ENCODE data around the gene TRIAP1.

TRIAP1 gene

DNA sequence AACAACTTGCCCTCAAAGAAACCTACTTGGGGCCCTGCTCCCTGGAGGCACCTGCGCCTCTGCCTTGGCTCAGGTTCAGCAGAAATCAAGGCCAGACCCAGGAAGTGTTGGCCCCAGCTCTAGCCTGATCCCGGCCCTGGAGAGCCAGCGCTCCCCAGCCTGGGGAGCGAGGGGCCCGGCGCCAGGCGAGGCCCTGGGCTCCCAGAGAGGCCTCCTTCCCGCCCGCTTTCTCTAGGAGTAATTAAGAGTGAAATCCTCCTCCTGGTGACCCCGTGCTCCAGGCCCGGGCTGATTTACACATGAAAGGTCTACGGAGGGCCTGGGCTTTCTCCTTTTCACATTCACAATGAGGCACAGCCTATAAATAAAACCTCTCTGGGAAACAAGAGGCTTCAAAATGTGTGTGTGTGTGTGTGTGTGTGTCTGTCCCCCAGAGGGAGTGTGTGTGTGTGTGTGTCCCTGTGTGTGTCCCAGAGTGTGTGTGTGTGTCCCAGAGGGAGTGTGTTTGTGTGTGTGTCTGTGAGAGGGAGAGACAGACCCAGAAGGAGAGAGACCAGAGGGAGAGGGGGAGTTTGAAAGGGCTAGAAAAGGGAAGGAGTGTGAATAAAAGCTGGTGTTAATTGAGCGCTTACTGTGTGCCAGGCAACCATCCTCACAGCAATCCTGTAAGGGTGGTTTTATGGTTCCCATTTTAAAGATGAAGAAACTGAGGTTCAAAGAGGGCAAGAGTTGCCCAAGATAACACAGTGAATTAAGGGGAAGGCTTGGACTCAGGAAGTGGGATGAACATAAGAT lies 32.1 kb downstream of the TRIAP1 start:
- no peaks in the 10 kb centered on the region for H3F3A ChIP-seq (ENCODE audit: insufficient read depth, low read length)
- no peaks in the 10 kb centered on the region for H3K27me3 ChIP-seq (ENCODE audit: insufficient read depth, low read length)
- H3K4me1 ChIP-seq (ENCODE audit: insufficient read depth, low read length, severe bottlenecking) = no peaks in the 10 kb centered on the region
- no peak overlapping the region for H3K9ac ChIP-seq (ENCODE audit: low read length)
- no peaks in the 10 kb centered on the region for H3K9me2 ChIP-seq (ENCODE audit: low read depth, low read length)
- no peak for TF ChIP-seq EZH2 (IDR thresholded peaks at IDR 0.05; ENCODE audit: borderline replicate concordance, low read length)
- TF ChIP-seq CTCF (IDR thresholded peaks at IDR 0.05; ENCODE audit: low read length) = no peak
- no peaks in the 10 kb centered on the region for H4K20me1 ChIP-seq (ENCODE audit: insufficient read depth, low read length)
- H3K4me3 ChIP-seq (ENCODE audit: low read depth, low read length, poor library complexity, severe bottlenecking) = no peak overlapping the region
- no peak overlapping the region for H3K27ac ChIP-seq (ENCODE audit: low read depth, low read length, poor library complexity, severe bottlenecking)
- no peak overlapping the region for H3K4me2 ChIP-seq (ENCODE audit: low read length)
- H3K79me2 ChIP-seq (ENCODE audit: insufficient read depth, low read length) = no peaks in the 10 kb centered on the region
- H3K9me3 ChIP-seq (ENCODE audit: low read length) = no peaks in the 10 kb centered on the region
- H2AFZ ChIP-seq (ENCODE audit: low read length) = no peak overlapping the region
- no peaks in the 10 kb centered on the region for H3K36me3 ChIP-seq (ENCODE audit: insufficient read depth, low read length)

DNA sequence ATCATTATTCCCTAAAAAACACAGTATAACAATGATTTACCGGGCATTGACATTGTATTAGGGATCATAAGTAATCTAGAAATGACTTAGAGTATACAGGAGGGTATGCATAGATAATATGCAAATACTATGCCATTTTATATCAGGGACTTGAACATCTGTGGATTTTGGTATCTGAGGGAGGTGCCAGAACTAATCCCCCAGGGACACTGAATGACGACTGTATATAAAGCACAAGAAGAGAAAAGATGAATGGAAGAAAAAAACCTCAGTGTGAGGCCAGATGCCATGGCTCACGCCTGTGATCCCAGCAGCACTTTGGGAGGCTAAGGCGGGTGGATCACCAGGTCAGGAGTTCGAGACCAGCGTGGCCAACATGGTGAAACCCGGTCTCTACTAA lies 33.8 kb downstream of the TRIAP1 start:
- H3K79me2 ChIP-seq (ENCODE audit: insufficient read depth, low read length) = no peaks in the 10 kb centered on the region

DNA sequence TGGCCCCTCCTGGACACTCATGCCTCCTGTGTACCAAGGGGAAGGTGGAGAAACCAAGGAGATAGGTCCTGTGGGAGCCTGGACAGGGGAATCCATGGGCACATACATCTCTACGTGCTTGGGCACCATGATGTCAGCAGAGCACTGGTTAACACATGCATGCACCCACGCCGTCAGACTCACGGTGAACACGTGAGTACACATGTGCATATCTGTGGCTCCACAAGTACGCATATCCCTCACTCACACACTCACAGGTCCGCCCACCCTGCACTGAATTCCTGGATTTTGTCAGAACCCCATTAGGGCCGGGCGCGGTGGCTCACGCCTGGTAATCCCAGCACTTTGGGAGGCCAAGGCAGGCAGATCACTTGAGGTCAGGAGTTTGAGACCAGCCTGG lies 37.4 kb downstream of the TRIAP1 start:
- Histone ChIP-seq H3K9ac (ENCODE audit: low read length) (no peak overlapping the region), H3K4me1 (ENCODE audit: insufficient read depth, low read length, severe bottlenecking) (no peaks in the 10 kb centered on the region), H3K9me3 (ENCODE audit: low read length) (no peaks in the 10 kb centered on the region), H3K27ac (ENCODE audit: low read depth, low read length, poor library complexity, severe bottlenecking) (no peak overlapping the region), H3K79me2 (ENCODE audit: insufficient read depth, low read length) (no peaks in the 10 kb centered on the region), H3K36me3 (ENCODE audit: insufficient read depth, low read length) (no peaks in the 10 kb centered on the region), H3K4me3 (ENCODE audit: low read depth, low read length, poor library complexity, severe bottlenecking) (no peak overlapping the region), H4K20me1 (ENCODE audit: insufficient read depth, low read length) (no peaks in the 10 kb centered on the region), H3K9me2 (ENCODE audit: low read depth, low read length) (no peaks in the 10 kb centered on the region), H3K27me3 (ENCODE audit: insufficient read depth, low read length) (no peaks in the 10 kb centered on the region), H2AFZ (ENCODE audit: low read length) (no peak overlapping the region), H3F3A (ENCODE audit: insufficient read depth, low read length) (no peaks in the 10 kb centered on the region), H3K4me2 (ENCODE audit: low read length) (no peak overlapping the region)
- TF ChIP-seq CTCF (IDR thresholded peaks at IDR 0.05; ENCODE audit: low read length) (no peak), EZH2 (IDR thresholded peaks at IDR 0.05; ENCODE audit: borderline replicate concordance, low read length) (no peak)

More for the DNA sequence above, 33.8 kb downstream of the TRIAP1 start:
- Histone ChIP-seq H3F3A (ENCODE audit: insufficient read depth, low read length) (no peaks in the 10 kb centered on the region), H3K36me3 (ENCODE audit: insufficient read depth, low read length) (no peaks in the 10 kb centered on the region), H3K9me2 (ENCODE audit: low read depth, low read length) (no peaks in the 10 kb centered on the region), H3K9me3 (ENCODE audit: low read length) (no peaks in the 10 kb centered on the region), H3K4me2 (ENCODE audit: low read length) (no peak overlapping the region), H3K4me3 (ENCODE audit: low read depth, low read length, poor library complexity, severe bottlenecking) (no peak overlapping the region), H3K4me1 (ENCODE audit: insufficient read depth, low read length, severe bottlenecking) (no peaks in the 10 kb centered on the region), H3K27me3 (ENCODE audit: insufficient read depth, low read length) (no peaks in the 10 kb centered on the region), H4K20me1 (ENCODE audit: insufficient read depth, low read length) (no peaks in the 10 kb centered on the region), H2AFZ (ENCODE audit: low read length) (no peak overlapping the region), H3K9ac (ENCODE audit: low read length) (no peak overlapping the region), H3K27ac (ENCODE audit: low read depth, low read length, poor library complexity, severe bottlenecking) (no peak overlapping the region)
- TF ChIP-seq EZH2 (IDR thresholded peaks at IDR 0.05; ENCODE audit: borderline replicate concordance, low read length) (no peak), CTCF (IDR thresholded peaks at IDR 0.05; ENCODE audit: low read length) (no peak)

All from OCI-LY1 (cell line).